Measurements from ENCODE around the gene CLK1. TPM values are rescaled to one million over a fixed set of nuclear protein-coding genes. Genes with fewer than 3 reads are reported as not detected.

The CLK1 gene
- total RNA-seq, 1 experiment from 2014 or later: 57.0 TPM

DNA sequence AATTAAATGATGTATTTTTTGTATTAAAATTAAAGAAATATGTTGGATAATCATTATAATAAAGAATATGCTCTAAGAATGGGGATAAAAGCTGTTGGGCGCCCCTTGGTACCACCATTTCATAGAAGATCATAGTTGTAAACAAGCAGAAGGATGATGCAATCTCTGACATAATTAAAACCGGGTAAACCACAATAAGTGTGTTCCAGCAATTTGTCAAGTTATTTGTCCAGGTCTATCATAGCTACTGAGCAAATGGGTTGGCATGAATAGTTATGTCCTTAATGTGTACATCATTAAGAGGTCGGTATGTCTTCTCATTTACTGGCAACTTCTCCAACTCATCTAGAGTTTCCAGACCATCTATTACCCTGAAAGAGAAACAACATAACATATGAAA, 6.7 kb upstream of the CLK1 start:
- DNase-seq: no peak
- no peak for TF ChIP-seq EZH2 (IDR thresholded peaks at IDR 0.05; ENCODE audit: low read depth)
- TF ChIP-seq, protein P1, sequence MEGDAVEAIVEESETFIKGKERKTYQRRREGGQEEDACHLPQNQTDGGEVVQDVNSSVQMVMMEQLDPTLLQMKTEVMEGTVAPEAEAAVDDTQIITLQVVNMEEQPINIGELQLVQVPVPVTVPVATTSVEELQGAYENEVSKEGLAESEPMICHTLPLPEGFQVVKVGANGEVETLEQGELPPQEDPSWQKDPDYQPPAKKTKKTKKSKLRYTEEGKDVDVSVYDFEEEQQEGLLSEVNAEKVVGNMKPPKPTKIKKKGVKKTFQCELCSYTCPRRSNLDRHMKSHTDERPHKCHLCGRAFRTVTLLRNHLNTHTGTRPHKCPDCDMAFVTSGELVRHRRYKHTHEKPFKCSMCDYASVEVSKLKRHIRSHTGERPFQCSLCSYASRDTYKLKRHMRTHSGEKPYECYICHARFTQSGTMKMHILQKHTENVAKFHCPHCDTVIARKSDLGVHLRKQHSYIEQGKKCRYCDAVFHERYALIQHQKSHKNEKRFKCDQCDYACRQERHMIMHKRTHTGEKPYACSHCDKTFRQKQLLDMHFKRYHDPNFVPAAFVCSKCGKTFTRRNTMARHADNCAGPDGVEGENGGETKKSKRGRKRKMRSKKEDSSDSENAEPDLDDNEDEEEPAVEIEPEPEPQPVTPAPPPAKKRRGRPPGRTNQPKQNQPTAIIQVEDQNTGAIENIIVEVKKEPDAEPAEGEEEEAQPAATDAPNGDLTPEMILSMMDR (conservative IDR thresholded peaks at IDR 0.05): no peak
- H3K4me3 ChIP-seq: no peak overlapping the region
- H3K4me1 ChIP-seq (replicated peaks; ENCODE audit: insufficient read depth): no peaks in the 10 kb centered on the region
- H4K20me1 ChIP-seq (ENCODE audit: insufficient read depth): no peaks in the 10 kb centered on the region
- no peak overlapping the region for H3K27ac ChIP-seq
- H2AFZ ChIP-seq: no peak overlapping the region
- no peaks in the 10 kb centered on the region for H3K27me3 ChIP-seq (ENCODE audit: insufficient read depth, low read depth)
- no peak overlapping the region for H3K4me2 ChIP-seq
- H3F3A ChIP-seq (ENCODE audit: insufficient read depth, low read depth): peaks cover 14% of the 10 kb centered on the region; the same call in 1 of the 2 replicates
- H3K9me3 ChIP-seq (ENCODE audit: insufficient read depth, low read depth): no peaks in the 10 kb centered on the region
- POLR2A ChIA-PET (ENCODE audit: unreplicated experiment): no interaction called here
- CTCF ChIA-PET: no interaction called here
- no peaks in the 10 kb centered on the region for H3K9me2 ChIP-seq (ENCODE audit: insufficient read depth)
- no TSS peak for BruUV-seq (replicated peaks)
- peaks cover 21% of the 10 kb centered on the region; the same call in 1 of the 2 replicates for H3K36me3 ChIP-seq (ENCODE audit: low read depth)
- no peaks in the 10 kb centered on the region for H3K79me2 ChIP-seq (ENCODE audit: low read depth)
- intact Hi-C loops (cut with micrococcal nuclease; ENCODE audit: unreplicated experiment): no loop called here

DNA sequence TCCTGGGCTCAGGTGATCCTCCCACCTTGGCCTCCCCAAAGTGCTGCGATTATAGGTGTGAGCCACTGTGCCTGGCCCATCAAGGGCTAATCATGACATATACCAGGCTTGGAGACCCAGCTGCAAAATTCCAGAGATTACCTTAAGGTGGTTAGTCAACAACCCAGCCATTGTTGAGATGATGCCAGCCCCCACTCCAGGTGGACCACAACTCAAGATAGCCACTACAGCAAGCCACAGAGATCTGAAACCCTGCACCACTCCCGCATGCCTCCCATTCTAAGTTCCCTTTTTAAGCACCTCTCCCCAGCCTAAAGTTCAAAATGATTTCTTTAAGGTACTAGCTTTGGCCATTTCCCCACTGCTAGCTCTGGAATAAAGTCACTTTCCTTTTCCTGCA, 4.6 kb upstream of the CLK1 start:
- TF ChIP-seq EZH2 (IDR thresholded peaks at IDR 0.05; ENCODE audit: low read depth): no peak
- Histone ChIP-seq H4K20me1 (ENCODE audit: insufficient read depth) (no peaks in the 10 kb centered on the region), H2AFZ (no peak overlapping the region), H3K9me2 (ENCODE audit: insufficient read depth) (no peaks in the 10 kb centered on the region), H3K9me3 (ENCODE audit: insufficient read depth, low read depth) (no peaks in the 10 kb centered on the region), H3K27ac (no peak overlapping the region), H3K79me2 (ENCODE audit: low read depth) (peaks cover 5% of the 10 kb centered on the region), H3K4me1 (replicated peaks; ENCODE audit: insufficient read depth) (no peaks in the 10 kb centered on the region; the same call in 1 of the 2 replicates), H3K4me2 (no peak overlapping the region), H3K36me3 (ENCODE audit: low read depth) (peaks cover 8% of the 10 kb centered on the region; the same call in 1 of the 2 replicates), H3K4me3 (no peak overlapping the region), H3K27me3 (ENCODE audit: insufficient read depth, low read depth) (no peaks in the 10 kb centered on the region), H3F3A (ENCODE audit: insufficient read depth, low read depth) (peaks cover 14% of the 10 kb centered on the region; the same call in 1 of the 2 replicates)
- intact Hi-C loops (cut with micrococcal nuclease; ENCODE audit: unreplicated experiment): no loop called here
- CTCF ChIA-PET: interaction anchor here (0.6 kb wide), 1 partner anchor 188 kb away, joined by 11 read pairs; no protein-coding TSS in a partner anchor
- no TSS peak for BruUV-seq (replicated peaks)
- no peak for DNase-seq
- POLR2A ChIA-PET (ENCODE audit: unreplicated experiment): no interaction called here

DNA sequence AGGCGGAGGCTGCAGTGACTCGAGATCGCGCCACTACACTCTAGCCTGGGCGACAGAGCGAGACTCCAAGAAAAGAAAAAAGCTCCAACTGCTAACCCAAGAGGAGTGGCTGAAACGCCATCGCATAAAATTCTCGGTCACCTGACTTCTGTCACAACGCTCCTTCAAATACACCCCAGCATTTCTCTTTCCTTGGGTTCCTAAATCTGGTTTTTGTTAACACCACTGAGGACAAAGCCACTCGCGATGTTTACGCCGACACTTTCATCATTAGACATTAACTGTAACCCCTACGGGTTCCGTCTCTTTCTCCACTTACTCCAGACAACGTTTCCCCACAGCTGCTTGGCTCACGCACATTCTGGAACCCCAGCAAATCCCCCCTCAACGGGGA, 679 bp downstream of the CLK1 start:
- no peak for DNase-seq
- H3K27me3 ChIP-seq (ENCODE audit: insufficient read depth, low read depth): no peaks in the 10 kb centered on the region
- intact Hi-C loops (cut with micrococcal nuclease; ENCODE audit: unreplicated experiment): loop anchor here (1.0 kb wide), 3 partner anchors 26 to 150 kb away; partner anchors contain the start of genes NIF3L1 and PPIL3
- peaks cover 31% of the 10 kb centered on the region for H3K36me3 ChIP-seq (ENCODE audit: low read depth)
- peak overlapping the region; percentile 87 for H3K4me3 ChIP-seq
- ChIA-PET POLR2A (ENCODE audit: unreplicated experiment) (interaction anchor here (0.6 to 0.7 kb wide), 3 partner anchors 14 to 150 kb away, joined by 3 to 4 read pairs (median 3); no protein-coding TSS in a partner anchor), CTCF (no interaction called here)
- peaks cover 40% of the 10 kb centered on the region for H3F3A ChIP-seq (ENCODE audit: insufficient read depth, low read depth)
- no peaks in the 10 kb centered on the region for H3K9me2 ChIP-seq (ENCODE audit: insufficient read depth)
- H4K20me1 ChIP-seq (ENCODE audit: insufficient read depth): peaks cover 37% of the 10 kb centered on the region
- H3K4me2 ChIP-seq: peak overlapping the region; percentile 91
- peaks cover 17% of the 10 kb centered on the region for H3K4me1 ChIP-seq (replicated peaks; ENCODE audit: insufficient read depth)
- peak overlapping the region; percentile 76 for H2AFZ ChIP-seq
- peaks cover 57% of the 10 kb centered on the region for H3K79me2 ChIP-seq (ENCODE audit: low read depth)
- H3K27ac ChIP-seq: peak overlapping the region; percentile 84
- no peaks in the 10 kb centered on the region for H3K9me3 ChIP-seq (ENCODE audit: insufficient read depth, low read depth)
- BruUV-seq (replicated peaks): no TSS peak
- TF ChIP-seq EZH2 (IDR thresholded peaks at IDR 0.05; ENCODE audit: low read depth): no peak
- TF ChIP-seq, protein P1 (conservative IDR thresholded peaks at IDR 0.05): no peak

DNA sequence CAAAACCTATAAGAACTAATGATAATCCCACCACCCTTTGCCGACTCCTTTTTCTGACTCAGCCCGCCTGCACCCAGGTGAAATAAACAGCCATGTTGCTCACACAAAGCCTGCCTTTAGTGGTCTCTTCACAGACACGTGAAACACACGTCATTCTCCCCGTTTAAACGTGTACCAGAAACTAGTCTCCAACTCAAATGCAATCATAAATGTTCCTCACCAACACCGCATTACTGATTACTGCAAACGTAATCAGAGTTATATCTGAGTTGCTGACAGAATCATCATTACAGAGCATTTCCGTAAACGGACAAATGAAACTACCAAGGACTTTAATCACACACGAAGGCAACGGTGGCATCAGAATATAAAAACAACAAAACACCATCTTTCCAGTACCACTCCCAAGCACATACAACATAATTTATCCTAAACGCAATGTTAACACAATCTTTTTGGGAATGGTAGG, 1.9 kb downstream of the CLK1 start:
- ChIA-PET POLR2A (ENCODE audit: unreplicated experiment) (no interaction called here), CTCF (no interaction called here)
- intact Hi-C loops (cut with micrococcal nuclease; ENCODE audit: unreplicated experiment): no loop called here
- peak in 1 of 2 experiments; percentile 60 for DNase-seq
- peaks cover 45% of the 10 kb centered on the region for H3F3A ChIP-seq (ENCODE audit: insufficient read depth, low read depth)
- peaks cover 17% of the 10 kb centered on the region for H3K4me1 ChIP-seq (replicated peaks; ENCODE audit: insufficient read depth)
- no peak for TF ChIP-seq EZH2 (IDR thresholded peaks at IDR 0.05; ENCODE audit: low read depth)
- TF ChIP-seq, protein P1 (conservative IDR thresholded peaks at IDR 0.05): no peak
- no peaks in the 10 kb centered on the region for H3K9me2 ChIP-seq (ENCODE audit: insufficient read depth)
- H3K4me3 ChIP-seq: peak overlapping the region; percentile 87
- H3K79me2 ChIP-seq (ENCODE audit: low read depth): peaks cover 69% of the 10 kb centered on the region
- no peaks in the 10 kb centered on the region for H3K9me3 ChIP-seq (ENCODE audit: insufficient read depth, low read depth)
- peaks cover 42% of the 10 kb centered on the region for H4K20me1 ChIP-seq (ENCODE audit: insufficient read depth)
- H3K27me3 ChIP-seq (ENCODE audit: insufficient read depth, low read depth): no peaks in the 10 kb centered on the region
- H3K36me3 ChIP-seq (ENCODE audit: low read depth): peaks cover 43% of the 10 kb centered on the region
- no peak overlapping the region for H2AFZ ChIP-seq
- peak overlapping the region; percentile 91 for H3K4me2 ChIP-seq
- no TSS peak for BruUV-seq (replicated peaks)
- peak overlapping the region; percentile 84 for H3K27ac ChIP-seq

Measured in PC-9 (cell line).